Calu3 (cell line): ENCODE data around the gene NFATC1. TPM values are rescaled to one million over a fixed set of nuclear protein-coding genes. Genes with fewer than 3 reads are reported as not detected.

ENCODE experiments used
- BruUV-seq: library from RNA; stranded (reverse); fragments of 400-500 nt; replicated peaks from 2 replicates; lab custom pipeline; 2021; lab: Mats Ljungman, UMichigan
- CTCF ChIA-PET: fragments of 300-600 bp; sonication (Branson Sonifier 250); formaldehyde crosslinking; loops from one replicate; lab custom pipeline; 2022; ENCODE audit warnings: antibody characterized with exemption; lab: Charles Lee
- DNase-seq: peaks from one replicate; pipeline ENCODE4 v3.0.0; 2022
- H3K27ac Mint-ChIP-seq: one replicate; pipeline ENCODE4 v1.8.0; 2022; ENCODE audit warnings: mixed read lengths; ENCODE audit not compliant: unreplicated experiment
- H3K27me3 Mint-ChIP-seq: one replicate; pipeline ENCODE4 v1.8.0; 2022; ENCODE audit warnings: mixed read lengths; ENCODE audit not compliant: unreplicated experiment
- H3K36me3 Mint-ChIP-seq: one replicate; pipeline ENCODE4 v1.8.0; 2022; ENCODE audit warnings: mild to moderate bottlenecking, moderate library complexity, mixed read lengths; ENCODE audit not compliant: insufficient read depth, unreplicated experiment
- H3K4me1 Mint-ChIP-seq: one replicate; pipeline ENCODE4 v1.8.0; 2022; ENCODE audit warnings: mild to moderate bottlenecking, low read depth, mixed read lengths; ENCODE audit not compliant: unreplicated experiment
- H3K4me3 Mint-ChIP-seq: one replicate; pipeline ENCODE4 v1.8.0; 2022; ENCODE audit warnings: mild to moderate bottlenecking, low read depth, moderate library complexity, mixed read lengths; ENCODE audit not compliant: unreplicated experiment
- H3K9me3 Mint-ChIP-seq: one replicate; pipeline ENCODE4 v1.8.0; 2022; ENCODE audit warnings: low read depth, mixed read lengths; ENCODE audit not compliant: unreplicated experiment
- CTCF ChIP-seq: fragments of 200-600 bp; IDR thresholded peaks from one replicate; pipeline ENCODE4 v1.8.0; 2022; ENCODE audit warnings: antibody characterized with exemption; ENCODE audit not compliant: unreplicated experiment
- intact Hi-C: fragments of 100-400 bp; cut with micrococcal nuclease; formaldehyde crosslinking; loops from one replicate; pipeline ENCODE4 v1.10.0; 2022; ENCODE audit not compliant: unreplicated experiment
- total RNA-seq: library from RNA; stranded (reverse); gene quantifications from 2 replicates; pipeline ENCODE4 v1.2.3, GENCODE V29; 2022

NFATC1 gene
- total RNA-seq, 1 experiment from 2014 or later: 5.9 TPM

- no TSS peak for BruUV-seq
Observed at GRCh38 chr18:79418236-79418635, 22.5 kb downstream of the NFATC1 start.

GRCh38 chr18:79418642-79419041 lies 22.9 kb downstream of the NFATC1 start:
- no peak overlapping the region for H3K4me3 Mint-ChIP-seq
- no peak for TF ChIP-seq CTCF
- peaks cover 2% of the 10 kb centered on the region for H3K9me3 Mint-ChIP-seq
- no peaks in the 10 kb centered on the region for H3K36me3 Mint-ChIP-seq
- DNase-seq: no peak
- no peaks in the 10 kb centered on the region for H3K4me1 Mint-ChIP-seq
- CTCF ChIA-PET: no interaction called here
- no peak overlapping the region for H3K27ac Mint-ChIP-seq
- intact Hi-C loops: no loop called here
- no TSS peak for BruUV-seq
- H3K27me3 Mint-ChIP-seq: no peaks in the 10 kb centered on the region

More at GRCh38 chr18:79418236-79418635, 22.5 kb downstream of the NFATC1 start:
- Mint-ChIP-seq H3K27me3 (no peaks in the 10 kb centered on the region), H3K4me3 (no peak overlapping the region), H3K4me1 (no peaks in the 10 kb centered on the region), H3K27ac (no peak overlapping the region), H3K9me3 (peaks cover 4% of the 10 kb centered on the region), H3K36me3 (no peaks in the 10 kb centered on the region)
- CTCF ChIA-PET: no interaction called here
- DNase-seq: no peak
- no peak for TF ChIP-seq CTCF
- intact Hi-C loops: no loop called here

GRCh38 chr18:79420033-79420745 lies 24.5 kb downstream of the NFATC1 start:
- TF ChIP-seq CTCF: no peak
- intact Hi-C loops: no loop called here
- H3K27me3 Mint-ChIP-seq: no peaks in the 10 kb centered on the region
- H3K27ac Mint-ChIP-seq: no peak overlapping the region
- H3K9me3 Mint-ChIP-seq: peaks cover 11% of the 10 kb centered on the region
- CTCF ChIA-PET: no interaction called here
- H3K4me1 Mint-ChIP-seq: no peaks in the 10 kb centered on the region
- DNase-seq: no peak
- no peaks in the 10 kb centered on the region for H3K36me3 Mint-ChIP-seq
- BruUV-seq: no TSS peak
- no peak overlapping the region for H3K4me3 Mint-ChIP-seq

GRCh38 chr18:79421275-79421857 lies 25.6 kb downstream of the NFATC1 start:
- BruUV-seq: no TSS peak
- H3K27me3 Mint-ChIP-seq: no peaks in the 10 kb centered on the region
- no peak for TF ChIP-seq CTCF

More at GRCh38 chr18:79421275-79421857, 25.6 kb downstream of the NFATC1 start:
- H3K9me3 Mint-ChIP-seq: peaks cover 12% of the 10 kb centered on the region
- no peak for DNase-seq
- no peak overlapping the region for H3K4me3 Mint-ChIP-seq
- no peaks in the 10 kb centered on the region for H3K36me3 Mint-ChIP-seq
- no peaks in the 10 kb centered on the region for H3K4me1 Mint-ChIP-seq
- intact Hi-C loops: no loop called here
- CTCF ChIA-PET: no interaction called here
- H3K27ac Mint-ChIP-seq: no peak overlapping the region
